Muscle layer of duodenum (tissue), 2 donors: ENCODE results near the gene RASGRP4.
A peak's percentile ranks its signal among the peaks of the same experiment; 100 is the strongest.
"Not testable (repeated sequence)": the region's sequence is repeated elsewhere in the genome, so short reads cannot be mapped to it uniquely, and the experiment has no call there.

ENCODE experiments used
- H3K27ac ChIP-seq: one replicate; pipeline ENCODE4 v1.7.0; 2013; ENCODE audit warnings: mild to moderate bottlenecking, low read length
- H3K27me3 ChIP-seq: one replicate; pipeline ENCODE4 v1.7.0; 2013; ENCODE audit warnings: low read depth, mild to moderate bottlenecking, control low read depth, low read length
- H3K36me3 ChIP-seq, 2 donors: one replicate each; pipeline ENCODE4 v1.7.0; 2013; ENCODE audit warnings: low read length in 2 of 2, control low read depth in 1 of 2, mild to moderate bottlenecking in 1 of 2; ENCODE audit not compliant: insufficient read depth in 2 of 2, control insufficient read depth in 1 of 2
- H3K4me1 ChIP-seq, 2 donors: one replicate each; pipeline ENCODE4 v1.7.0; 2013; ENCODE audit warnings: low read length in 2 of 2, mild to moderate bottlenecking in 2 of 2, control low read depth in 1 of 2, moderate library complexity in 1 of 2; ENCODE audit not compliant: insufficient read depth in 2 of 2, control insufficient read depth in 1 of 2
- H3K4me3 ChIP-seq, 2 donors: one replicate each; pipeline ENCODE4 v1.7.0; 2013; ENCODE audit warnings: low read length in 2 of 2, low read depth in 1 of 2, mild to moderate bottlenecking in 1 of 2
- H3K9me3 ChIP-seq, 2 donors: one replicate each; pipeline ENCODE4 v1.7.0; 2013; ENCODE audit warnings: low read length in 2 of 2, control low read depth in 1 of 2, mild to moderate bottlenecking in 1 of 2; ENCODE audit not compliant: control insufficient read depth in 1 of 2
- donor health status: healthy.

The RASGRP4 gene

GRCh38 chr19:38429055-38429810 is 3.2 kb upstream of the RASGRP4 start:
- peaks cover 5% of the 10 kb centered on the region for H3K27me3 ChIP-seq
- H3K36me3 ChIP-seq, result no peaks in the 10 kb centered on the region
- no peak overlapping the region for H3K4me3 ChIP-seq
- H3K27ac ChIP-seq, result no peak overlapping the region
- no peaks in the 10 kb centered on the region for H3K9me3 ChIP-seq
- peaks cover 0 to 5% of the 10 kb centered on the region in 2 donors for H3K4me1 ChIP-seq

DNA sequence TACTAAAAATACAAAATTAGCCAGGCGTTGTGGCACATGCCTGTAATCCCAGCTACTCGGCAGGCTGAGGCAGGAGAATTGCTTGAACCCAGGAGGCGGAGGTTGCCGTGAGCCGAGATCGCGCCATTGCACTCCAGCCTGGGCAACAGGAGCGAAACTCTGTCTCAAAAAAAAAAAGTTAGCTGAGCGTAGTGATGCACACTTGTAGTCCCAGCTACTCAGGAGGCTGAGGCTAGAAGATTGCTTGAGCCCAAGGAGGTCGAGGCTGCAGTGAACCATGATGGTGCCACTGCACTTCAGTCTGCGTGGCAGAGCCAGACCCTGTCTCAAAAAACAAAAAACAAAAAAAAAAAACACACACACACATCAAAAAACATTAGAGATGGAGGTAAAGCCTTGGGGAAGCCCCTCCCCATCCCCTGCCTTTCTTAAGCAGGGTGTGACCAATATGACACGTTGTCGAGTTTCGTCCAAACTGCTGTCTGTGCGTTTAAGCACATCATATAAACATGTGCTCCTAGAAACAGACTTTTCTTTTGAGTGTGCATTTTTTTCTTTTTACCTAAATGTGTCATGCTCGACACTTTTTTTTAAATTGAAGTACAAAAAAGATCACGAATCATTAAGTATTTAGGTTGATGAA is 1.1 kb upstream of the RASGRP4 start:
- not testable (repeated sequence) for H3K4me1 ChIP-seq, H3K36me3 ChIP-seq, H3K27me3 ChIP-seq, H3K9me3 ChIP-seq, H3K27ac ChIP-seq, H3K4me3 ChIP-seq

GRCh38 chr19:38425222-38425809 is 703 bp downstream of the RASGRP4 start:
- H3K4me3 ChIP-seq, result peak overlapping the region; percentile 21 to 49
- H3K36me3 ChIP-seq, result no peaks in the 10 kb centered on the region
- H3K9me3 ChIP-seq, result no peaks in the 10 kb centered on the region
- no peaks in the 10 kb centered on the region for H3K27me3 ChIP-seq
- no peaks in the 10 kb centered on the region for H3K4me1 ChIP-seq
- H3K27ac ChIP-seq, result no peak overlapping the region

DNA sequence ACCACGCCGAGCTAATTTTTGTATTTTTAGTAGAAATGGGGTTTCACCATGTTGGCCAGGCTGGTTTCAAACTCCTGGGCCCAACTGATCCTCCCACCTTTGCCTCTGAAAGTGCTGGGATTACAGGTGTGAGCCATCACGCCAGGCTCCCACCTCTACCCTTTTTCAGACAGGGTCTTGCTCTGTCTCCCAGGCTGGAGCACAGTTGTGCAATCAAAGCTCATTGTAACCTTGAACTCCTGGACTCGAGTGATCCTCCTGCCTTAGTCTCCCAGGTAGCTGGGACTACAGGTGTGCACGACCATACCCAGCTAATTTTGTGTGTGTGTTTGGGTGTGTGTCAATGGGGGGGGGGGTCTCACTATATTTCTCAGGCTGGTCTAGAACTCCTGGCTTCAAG is 1.7 kb downstream of the RASGRP4 start:
- Histone ChIP-seq H3K36me3 (no peaks in the 10 kb centered on the region), H3K4me3 (no peak overlapping the region), H3K27ac (no peak overlapping the region), H3K9me3 (no peaks in the 10 kb centered on the region), H3K27me3 (no peaks in the 10 kb centered on the region), H3K4me1 (no peaks in the 10 kb centered on the region)

DNA sequence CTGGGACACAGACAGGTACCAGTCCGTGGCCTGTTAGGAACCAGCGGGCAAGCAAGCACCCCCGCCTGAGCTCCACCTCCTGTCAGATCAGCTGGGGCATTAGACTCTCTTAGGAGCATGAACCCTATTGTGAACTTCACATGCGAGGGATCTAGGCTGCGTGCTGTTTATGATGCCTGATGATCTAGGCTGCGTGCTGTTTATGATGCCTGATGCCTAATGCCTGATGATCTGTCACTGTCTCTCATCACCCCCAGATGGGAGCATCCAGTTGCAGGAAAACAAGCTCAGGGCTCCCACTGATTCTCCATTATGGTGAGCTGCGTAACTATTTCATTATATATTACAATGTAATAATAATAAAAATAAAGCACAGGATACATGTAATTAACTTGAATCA is 3.6 kb downstream of the RASGRP4 start:
- peaks cover 0 to 11% of the 10 kb centered on the region in 2 donors for H3K4me1 ChIP-seq
- H3K27me3 ChIP-seq, result no peaks in the 10 kb centered on the region
- H3K4me3 ChIP-seq, result no peak overlapping the region
- H3K36me3 ChIP-seq, result no peaks in the 10 kb centered on the region
- no peak overlapping the region for H3K27ac ChIP-seq
- H3K9me3 ChIP-seq, result no peaks in the 10 kb centered on the region

- Histone ChIP-seq H3K9me3 (no peaks in the 10 kb centered on the region), H3K27me3 (no peaks in the 10 kb centered on the region), H3K27ac (no peak overlapping the region), H3K36me3 (no peaks in the 10 kb centered on the region), H3K4me3 (no peak overlapping the region), H3K4me1 (peaks cover 0 to 12% of the 10 kb centered on the region in 2 donors)
Measured at GRCh38 chr19:38421856-38422255, 4.2 kb downstream of the RASGRP4 start.

DNA sequence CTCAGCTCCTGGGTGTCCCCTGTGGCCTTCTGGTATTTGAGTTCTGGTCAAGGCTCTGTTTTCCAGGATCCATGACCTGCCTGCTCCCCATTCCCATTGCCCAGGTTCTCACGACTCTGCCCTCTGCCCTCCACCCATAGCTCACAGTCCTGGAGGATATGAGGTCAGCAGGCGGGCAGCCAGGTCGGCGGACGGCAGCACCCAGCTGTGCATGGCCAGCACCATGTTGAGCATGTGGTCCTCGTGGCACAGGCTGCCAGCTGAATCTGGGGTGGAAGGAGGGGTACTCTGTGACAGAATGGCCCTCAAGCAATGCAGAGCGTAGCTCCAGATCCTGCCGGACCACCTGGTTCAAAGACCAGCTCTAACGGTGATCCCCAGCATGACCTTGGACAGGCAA is 5.1 kb downstream of the RASGRP4 start:
- Histone ChIP-seq H3K36me3 (no peaks in the 10 kb centered on the region), H3K4me1 (peaks cover 0 to 12% of the 10 kb centered on the region in 2 donors), H3K27ac (no peak overlapping the region), H3K4me3 (no peak overlapping the region), H3K9me3 (no peaks in the 10 kb centered on the region), H3K27me3 (no peaks in the 10 kb centered on the region)

- H3K27ac ChIP-seq, result no peak overlapping the region
- H3K9me3 ChIP-seq, result no peaks in the 10 kb centered on the region
- peak overlapping the region in 1 of 2 donors; percentile 55 for H3K4me3 ChIP-seq
Measured at GRCh38 chr19:38417544-38418506, 8.2 kb downstream of the RASGRP4 start.

GRCh38 chr19:38417146-38417543 is 8.9 kb downstream of the RASGRP4 start:
- Histone ChIP-seq H3K36me3 (no peaks in the 10 kb centered on the region), H3K9me3 (no peaks in the 10 kb centered on the region), H3K4me1 (peaks cover 0 to 12% of the 10 kb centered on the region in 2 donors), H3K27me3 (no peaks in the 10 kb centered on the region), H3K27ac (no peak overlapping the region), H3K4me3 (no peak overlapping the region)

More at GRCh38 chr19:38417544-38418506, 8.2 kb downstream of the RASGRP4 start:
- no peaks in the 10 kb centered on the region for H3K36me3 ChIP-seq
- no peaks in the 10 kb centered on the region for H3K27me3 ChIP-seq
- peaks cover 0 to 12% of the 10 kb centered on the region in 2 donors for H3K4me1 ChIP-seq

- Histone ChIP-seq H3K27ac (no peak overlapping the region), H3K27me3 (no peaks in the 10 kb centered on the region), H3K36me3 (no peaks in the 10 kb centered on the region), H3K9me3 (no peaks in the 10 kb centered on the region), H3K4me1 (peaks cover 0 to 11% of the 10 kb centered on the region in 2 donors), H3K4me3 (no peak overlapping the region)
Measured at GRCh38 chr19:38413416-38413815, 12.6 kb downstream of the RASGRP4 start.

DNA sequence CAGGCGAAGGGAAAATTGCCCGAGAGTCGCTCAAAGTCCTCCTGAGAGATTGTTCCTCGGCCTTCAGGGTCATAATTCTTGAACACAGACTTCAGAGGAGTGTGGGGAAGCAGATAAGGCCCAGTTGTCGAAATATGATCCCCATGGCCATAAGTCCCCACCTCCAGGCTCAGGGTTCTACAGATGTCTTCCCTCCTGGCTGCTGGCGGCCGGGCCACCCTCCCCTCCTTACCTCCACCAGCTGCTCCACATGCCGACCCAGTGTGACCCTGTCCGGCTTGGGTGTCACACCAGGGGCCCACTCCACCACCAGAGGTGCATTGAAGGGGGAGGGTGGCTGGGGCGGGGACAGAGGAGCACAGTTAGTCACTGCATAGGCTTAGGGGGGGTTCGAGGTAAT is 13.1 kb downstream of the RASGRP4 start:
- H3K27me3 ChIP-seq, result no peaks in the 10 kb centered on the region
- H3K27ac ChIP-seq, result no peak overlapping the region
- peaks cover 0 to 6% of the 10 kb centered on the region in 2 donors for H3K4me1 ChIP-seq
- H3K9me3 ChIP-seq, result no peaks in the 10 kb centered on the region
- no peak overlapping the region for H3K4me3 ChIP-seq
- H3K36me3 ChIP-seq, result no peaks in the 10 kb centered on the region
